GM10266 (cell line): ENCODE results near the gene ZNF532.
"Not testable (repeated sequence)": the region's sequence is repeated elsewhere in the genome, so short reads cannot be mapped to it uniquely, and the experiment has no call there.

Source experiments
- DNase-seq: peaks from one replicate; pipeline ENCODE4 v3.0.0; 2012; ENCODE audit errors: extremely low spot score
- TF ChIP-seq, protein P1 (sequence below): IDR thresholded peaks from 2 replicates; pipeline ENCODE4 v1.5.1; 2012; ENCODE audit warnings: mild to moderate bottlenecking, low read depth; ENCODE audit not compliant: control insufficient read depth, insufficient read depth; ENCODE audit errors: missing control alignments

The ZNF532 gene

DNA sequence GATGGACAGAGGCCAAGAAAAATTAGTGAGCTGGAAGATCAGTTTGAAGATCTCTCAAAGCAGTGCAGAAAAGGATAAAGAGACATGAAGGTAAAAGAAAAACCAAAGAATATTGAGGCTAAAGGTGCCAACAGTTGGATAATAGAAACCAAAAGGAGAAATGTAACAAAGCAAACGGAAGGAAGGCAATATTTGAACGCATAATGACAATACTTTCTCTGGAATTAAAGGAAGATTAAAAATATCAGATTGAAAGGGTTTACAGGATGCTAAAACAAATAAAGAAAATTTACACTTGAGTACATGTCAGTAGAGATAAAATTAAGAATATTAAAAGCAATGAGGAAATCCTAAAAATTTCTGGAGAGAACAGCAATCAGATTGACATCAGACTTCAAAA lies 149.1 kb downstream of the ZNF532 start:
- DNase-seq: no peak
- TF ChIP-seq, protein P1, sequence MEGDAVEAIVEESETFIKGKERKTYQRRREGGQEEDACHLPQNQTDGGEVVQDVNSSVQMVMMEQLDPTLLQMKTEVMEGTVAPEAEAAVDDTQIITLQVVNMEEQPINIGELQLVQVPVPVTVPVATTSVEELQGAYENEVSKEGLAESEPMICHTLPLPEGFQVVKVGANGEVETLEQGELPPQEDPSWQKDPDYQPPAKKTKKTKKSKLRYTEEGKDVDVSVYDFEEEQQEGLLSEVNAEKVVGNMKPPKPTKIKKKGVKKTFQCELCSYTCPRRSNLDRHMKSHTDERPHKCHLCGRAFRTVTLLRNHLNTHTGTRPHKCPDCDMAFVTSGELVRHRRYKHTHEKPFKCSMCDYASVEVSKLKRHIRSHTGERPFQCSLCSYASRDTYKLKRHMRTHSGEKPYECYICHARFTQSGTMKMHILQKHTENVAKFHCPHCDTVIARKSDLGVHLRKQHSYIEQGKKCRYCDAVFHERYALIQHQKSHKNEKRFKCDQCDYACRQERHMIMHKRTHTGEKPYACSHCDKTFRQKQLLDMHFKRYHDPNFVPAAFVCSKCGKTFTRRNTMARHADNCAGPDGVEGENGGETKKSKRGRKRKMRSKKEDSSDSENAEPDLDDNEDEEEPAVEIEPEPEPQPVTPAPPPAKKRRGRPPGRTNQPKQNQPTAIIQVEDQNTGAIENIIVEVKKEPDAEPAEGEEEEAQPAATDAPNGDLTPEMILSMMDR: no peak

DNA sequence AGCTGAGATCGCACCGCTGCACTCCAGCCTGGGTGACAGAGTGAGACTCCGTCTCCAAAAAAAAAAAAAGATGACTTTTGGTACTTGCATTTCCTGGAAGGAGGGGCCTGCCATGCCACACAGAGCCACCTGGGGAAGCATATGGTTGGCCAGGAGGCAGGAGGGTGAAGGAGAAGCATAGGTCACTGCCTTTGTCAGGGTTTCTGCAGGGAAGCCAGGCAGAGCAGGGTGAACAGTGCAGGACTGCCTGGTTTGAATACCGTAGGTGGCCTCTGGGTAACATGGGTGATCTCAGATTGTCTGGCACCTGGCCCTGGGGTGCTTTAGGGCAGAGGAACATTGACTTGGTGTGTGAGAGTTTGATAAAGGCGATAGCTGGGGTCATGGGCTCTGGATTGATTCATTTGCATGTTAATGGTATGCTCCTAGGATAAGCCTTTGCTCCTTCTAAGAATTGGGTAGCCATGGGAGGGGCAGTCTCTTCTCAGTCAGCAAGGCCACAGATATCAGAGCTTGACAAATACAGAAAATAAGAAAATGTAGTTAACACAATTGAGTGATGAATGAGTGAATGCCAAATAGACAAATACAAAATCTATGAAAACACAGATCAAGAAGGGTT lies 151.0 kb downstream of the ZNF532 start:
- TF ChIP-seq, protein P1: no peak
- DNase-seq: no peak

DNA sequence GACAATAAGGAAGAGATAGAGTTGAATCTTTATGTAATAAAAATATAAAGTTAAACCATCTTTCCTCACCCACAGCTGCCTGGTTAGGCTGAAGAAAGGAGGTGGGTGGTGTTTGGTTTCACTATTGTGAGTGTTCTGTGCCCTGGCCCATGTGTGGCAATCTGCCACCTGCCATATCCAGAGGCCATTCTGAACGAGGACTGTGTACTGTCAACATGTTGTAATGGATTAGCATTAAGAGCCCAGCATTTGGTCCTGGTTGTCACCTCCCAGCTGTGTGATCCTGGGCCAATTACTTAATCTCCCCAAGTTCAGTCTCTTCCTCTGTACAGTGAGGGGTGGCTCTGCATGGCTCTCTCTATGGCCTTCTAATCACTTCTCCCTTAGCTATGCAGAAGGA lies 156.8 kb downstream of the ZNF532 start:
- DNase-seq: no peak
- TF ChIP-seq, protein P1: no peak

DNA sequence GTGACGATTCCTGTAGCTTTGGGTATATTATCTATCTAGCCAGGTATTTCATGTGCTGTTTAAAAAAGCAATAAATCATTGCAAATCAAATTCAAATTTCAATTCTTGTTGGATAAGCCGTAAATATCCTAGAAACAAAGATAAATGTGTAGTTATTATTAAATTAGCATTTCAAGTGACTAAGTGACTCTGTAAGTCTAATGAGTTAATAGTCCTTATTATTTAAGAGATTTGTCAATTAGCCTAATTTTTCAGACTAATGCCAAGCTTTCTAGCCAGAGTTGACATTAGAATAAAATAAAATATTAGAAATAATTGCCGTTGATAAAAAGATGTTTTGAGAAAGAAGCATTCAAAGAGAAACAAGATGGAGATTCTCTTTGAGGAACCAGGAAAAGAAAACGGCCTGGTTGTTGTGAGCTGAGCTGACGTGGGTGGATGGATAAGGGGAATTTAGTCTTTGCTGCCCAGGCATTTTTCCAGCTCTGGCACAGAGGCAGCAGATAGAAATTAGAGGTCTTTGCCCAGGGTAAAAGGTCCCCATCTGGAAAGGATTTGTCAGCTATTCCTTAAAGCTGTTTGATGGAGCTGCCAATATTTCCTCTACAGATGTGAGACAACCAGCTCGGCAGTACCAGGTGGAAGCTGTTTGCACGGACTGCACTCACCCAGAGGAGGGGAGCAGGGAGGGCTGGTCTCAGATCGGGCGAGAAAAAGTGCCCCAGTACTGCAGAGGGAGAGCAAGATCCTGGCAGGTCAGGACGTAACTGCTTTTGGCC lies 157.7 kb downstream of the ZNF532 start:
- no peak for DNase-seq

DNA sequence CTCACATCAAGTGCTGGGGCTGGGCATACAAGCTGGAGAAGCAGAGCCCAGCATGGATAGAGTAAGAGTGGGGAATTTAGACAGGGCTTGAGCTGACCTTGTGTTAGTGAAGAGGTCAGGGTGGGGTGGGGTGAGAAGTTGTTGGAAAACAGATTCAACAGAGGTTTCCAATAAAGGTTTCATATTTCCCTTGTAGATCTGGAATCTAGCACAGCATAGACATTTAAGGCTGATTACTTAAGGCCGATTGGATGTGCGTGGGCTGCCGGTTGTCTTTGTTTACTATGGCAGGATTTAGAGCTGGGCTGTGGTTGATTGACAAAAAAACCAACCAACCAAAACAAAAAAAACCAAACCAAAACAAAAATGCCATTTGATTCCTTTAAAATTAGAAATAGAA lies 160.2 kb downstream of the ZNF532 start:
- DNase-seq: no peak
- TF ChIP-seq, protein P1: no peak

More for the DNA sequence above, 157.7 kb downstream of the ZNF532 start:
- TF ChIP-seq, protein P1: no peak

DNA sequence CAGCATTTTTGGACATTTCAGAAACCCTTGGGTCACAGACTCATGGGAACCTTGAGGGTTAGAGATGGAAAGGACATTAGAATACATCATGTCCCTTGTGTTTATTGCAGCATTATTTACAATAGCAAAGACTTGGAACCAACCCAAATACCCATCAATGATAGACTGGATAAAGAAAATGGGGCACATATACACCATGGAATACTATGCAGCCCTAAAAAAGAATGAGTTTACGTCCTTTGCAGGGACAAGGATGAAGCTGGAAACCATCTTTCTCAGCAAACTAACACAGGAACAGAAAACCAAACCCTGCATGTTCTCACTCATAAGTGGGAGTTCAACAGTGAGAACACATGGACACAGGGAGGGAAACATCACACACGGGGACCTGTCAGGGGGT lies 160.9 kb downstream of the ZNF532 start:
- not testable (repeated sequence) for DNase-seq

DNA sequence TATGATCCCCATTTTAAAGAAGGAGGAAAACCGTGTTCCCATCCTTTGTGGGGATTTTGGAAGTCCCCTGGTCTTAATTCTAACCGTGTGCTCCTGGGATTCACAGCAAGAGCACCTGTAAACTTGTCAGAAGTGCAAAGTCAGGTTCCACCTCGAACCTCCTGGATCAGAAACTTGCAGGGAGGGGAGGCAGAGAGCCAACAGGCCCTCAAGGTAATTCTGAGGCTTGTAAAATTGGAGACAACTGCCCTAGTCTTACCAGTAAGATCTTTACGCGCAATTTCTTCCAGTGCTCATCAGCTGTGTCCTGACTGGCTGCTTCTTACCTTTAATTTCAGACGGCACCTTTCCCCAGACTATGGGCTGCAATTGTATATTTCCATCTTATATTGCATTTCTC lies 161.7 kb downstream of the ZNF532 start:
- no peak for DNase-seq
- TF ChIP-seq, protein P1: no peak
